HEK293 (cell line): ENCODE data around the gene KXD1.

Experiments used
- CTCF ChIP-seq: fragments of 450-650 bp; formaldehyde crosslinking; IDR thresholded peaks from 2 replicates; pipeline ENCODE4 v1.5.1; 2016; ENCODE audit warnings: missing biosample characterization, missing genetic modification characterization
- GLI2 ChIP-seq: fragments of 450-650 bp; formaldehyde crosslinking; IDR thresholded peaks from 2 replicates; pipeline ENCODE4; 2017; ENCODE audit warnings: missing biosample characterization, missing genetic modification characterization, low read depth, borderline replicate concordance
- GLIS2 ChIP-seq: fragments of 450-650 bp; formaldehyde crosslinking; IDR thresholded peaks from 2 replicates; pipeline ENCODE4 v1.5.1; 2016; ENCODE audit warnings: missing biosample characterization, missing genetic modification characterization
- HOXA7 ChIP-seq: sonication (generic); formaldehyde crosslinking; IDR thresholded peaks from 2 replicates; pipeline ENCODE4 v1.8.1; 2022; ENCODE audit warnings: missing genetic modification reagents, borderline replicate concordance
- IKZF3 ChIP-seq: fragments of 450-650 bp; IDR thresholded peaks from 2 replicates; pipeline ENCODE4 v1.5.0; 2018; ENCODE audit warnings: missing biosample characterization, mild to moderate bottlenecking, missing genetic modification characterization, moderate library complexity
- ZBTB17 ChIP-seq: fragments of 450-650 bp; formaldehyde crosslinking; IDR thresholded peaks from 2 replicates; pipeline ENCODE4 v1.5.1; 2016; ENCODE audit warnings: missing biosample characterization, missing genetic modification characterization
- ZBTB44 ChIP-seq: fragments of 450-650 bp; IDR thresholded peaks from 2 replicates; pipeline ENCODE4 v1.5.1; 2018; ENCODE audit warnings: missing biosample characterization, mild to moderate bottlenecking, missing genetic modification characterization
- ZBTB8A ChIP-seq: fragments of 450-650 bp; formaldehyde crosslinking; IDR thresholded peaks from 2 replicates; pipeline ENCODE4 v1.5.1; 2016; ENCODE audit warnings: missing biosample characterization, missing genetic modification characterization
- ZIC2 ChIP-seq: fragments of 450-650 bp; formaldehyde crosslinking; IDR thresholded peaks from 2 replicates; pipeline ENCODE4 v1.5.1; 2016; ENCODE audit warnings: missing biosample characterization, missing genetic modification characterization
- ZNF174 ChIP-seq: fragments of 450-650 bp; formaldehyde crosslinking; IDR thresholded peaks from 2 replicates; pipeline ENCODE4 v1.5.0; 2017; ENCODE audit warnings: missing biosample characterization, mild to moderate bottlenecking, missing genetic modification characterization
- ZNF2 ChIP-seq: fragments of 450-650 bp; formaldehyde crosslinking; IDR thresholded peaks from 2 replicates; pipeline ENCODE4 v1.5.1; 2016; ENCODE audit warnings: missing biosample characterization, missing genetic modification characterization
- ZNF24 ChIP-seq: fragments of 450-650 bp; formaldehyde crosslinking; IDR thresholded peaks from 2 replicates; pipeline ENCODE4 v1.5.1; 2016; ENCODE audit warnings: missing biosample characterization, missing genetic modification characterization
- ZNF26 ChIP-seq: fragments of 450-650 bp; formaldehyde crosslinking; IDR thresholded peaks from 2 replicates; pipeline ENCODE4 v1.5.1; 2016; ENCODE audit warnings: missing biosample characterization, missing genetic modification characterization
- ZNF302 ChIP-seq: fragments of 450-650 bp; formaldehyde crosslinking; IDR thresholded peaks from 2 replicates; pipeline ENCODE4 v1.5.1; 2016; ENCODE audit warnings: missing biosample characterization, missing genetic modification characterization, low read depth
- ZNF366 ChIP-seq: fragments of 450-650 bp; formaldehyde crosslinking; conservative IDR thresholded peaks from 2 replicates; pipeline ENCODE4 v1.5.1; 2016; ENCODE audit warnings: missing biosample characterization, missing genetic modification characterization
- ZNF394 ChIP-seq: fragments of 450-650 bp; formaldehyde crosslinking; IDR thresholded peaks from 2 replicates; pipeline ENCODE4 v1.5.1; 2016; ENCODE audit warnings: missing biosample characterization, missing genetic modification characterization, mild to moderate bottlenecking, moderate library complexity, borderline replicate concordance
- ZNF585B ChIP-seq: fragments of 450-650 bp; formaldehyde crosslinking; IDR thresholded peaks from 2 replicates; pipeline ENCODE4 v1.5.1; 2016; ENCODE audit warnings: missing biosample characterization, missing genetic modification characterization
- ZNF654 ChIP-seq: fragments of 450-650 bp; formaldehyde crosslinking; IDR thresholded peaks from 2 replicates; pipeline ENCODE4 v1.5.1; 2016; ENCODE audit warnings: low read depth, missing biosample characterization, missing genetic modification characterization
- ZNF692 ChIP-seq: fragments of 450-650 bp; formaldehyde crosslinking; IDR thresholded peaks from 2 replicates; pipeline ENCODE4 v1.5.1; 2016; ENCODE audit warnings: missing biosample characterization, missing genetic modification characterization
- ZSCAN30 ChIP-seq: fragments of 450-650 bp; IDR thresholded peaks from 2 replicates; pipeline ENCODE4 v1.5.1; 2018; ENCODE audit warnings: missing biosample characterization, mild to moderate bottlenecking, missing genetic modification characterization, moderate library complexity
- TF ChIP-seq, protein P1 (sequence below): fragments of 450-650 bp; formaldehyde crosslinking; IDR thresholded peaks from 2 replicates; pipeline ENCODE4 v1.5.1; 2016; ENCODE audit warnings: missing biosample characterization, missing genetic modification characterization
- TF ChIP-seq, protein P2 (sequence below): sonication (generic); formaldehyde crosslinking; IDR thresholded peaks from 2 replicates; pipeline ENCODE4 v1.8.1; 2022; ENCODE audit warnings: mild to moderate bottlenecking, moderate library complexity, missing genetic modification reagents

The KXD1 gene

GRCh38 chr19:18594096-18594823 is 36.6 kb downstream of the KXD1 start (continued):
- TF ChIP-seq ZNF2 (tag by site-specific recombination) (0 out of 2 replicates have a peak, but pooled peaks have one; percentile 27), ZNF585B (tag by site-specific recombination) (no peak), ZNF692 (tag by site-specific recombination) (0 out of 2 replicates have a peak, but pooled peaks have one; percentile 53), ZBTB44 (tag by site-specific recombination) (peak; percentile 51; the same call in 1 of the 2 replicates), CTCF (tag by site-specific recombination) (peak; percentile 63), ZNF26 (tag by site-specific recombination) (no peak), GLIS2 (tag by site-specific recombination) (no peak), ZIC2 (tag by site-specific recombination) (peak; percentile 93), ZNF366 (tag by site-specific recombination) (no peak; the same call in 1 of the 2 replicates), IKZF3 (tag by site-specific recombination) (peak; percentile 42; the same call in 1 of the 2 replicates), ZNF24 (tag by site-specific recombination) (no peak), ZNF654 (tag by site-specific recombination) (peak; percentile 25; the same call in 1 of the 2 replicates), ZSCAN30 (tag by site-specific recombination) (peak; percentile 70; the same call in 1 of the 2 replicates), ZNF302 (no peak), ZNF394 (no peak), ZNF174 (tag by site-specific recombination) (no peak), ZBTB8A (tag by site-specific recombination) (peak; percentile 98), GLI2 (tag by site-specific recombination) (no peak), HOXA7 (CRISPR knock-in tag) (no peak), ZBTB17 (tag by site-specific recombination) (peak; percentile 46)
- TF ChIP-seq, protein P1, sequence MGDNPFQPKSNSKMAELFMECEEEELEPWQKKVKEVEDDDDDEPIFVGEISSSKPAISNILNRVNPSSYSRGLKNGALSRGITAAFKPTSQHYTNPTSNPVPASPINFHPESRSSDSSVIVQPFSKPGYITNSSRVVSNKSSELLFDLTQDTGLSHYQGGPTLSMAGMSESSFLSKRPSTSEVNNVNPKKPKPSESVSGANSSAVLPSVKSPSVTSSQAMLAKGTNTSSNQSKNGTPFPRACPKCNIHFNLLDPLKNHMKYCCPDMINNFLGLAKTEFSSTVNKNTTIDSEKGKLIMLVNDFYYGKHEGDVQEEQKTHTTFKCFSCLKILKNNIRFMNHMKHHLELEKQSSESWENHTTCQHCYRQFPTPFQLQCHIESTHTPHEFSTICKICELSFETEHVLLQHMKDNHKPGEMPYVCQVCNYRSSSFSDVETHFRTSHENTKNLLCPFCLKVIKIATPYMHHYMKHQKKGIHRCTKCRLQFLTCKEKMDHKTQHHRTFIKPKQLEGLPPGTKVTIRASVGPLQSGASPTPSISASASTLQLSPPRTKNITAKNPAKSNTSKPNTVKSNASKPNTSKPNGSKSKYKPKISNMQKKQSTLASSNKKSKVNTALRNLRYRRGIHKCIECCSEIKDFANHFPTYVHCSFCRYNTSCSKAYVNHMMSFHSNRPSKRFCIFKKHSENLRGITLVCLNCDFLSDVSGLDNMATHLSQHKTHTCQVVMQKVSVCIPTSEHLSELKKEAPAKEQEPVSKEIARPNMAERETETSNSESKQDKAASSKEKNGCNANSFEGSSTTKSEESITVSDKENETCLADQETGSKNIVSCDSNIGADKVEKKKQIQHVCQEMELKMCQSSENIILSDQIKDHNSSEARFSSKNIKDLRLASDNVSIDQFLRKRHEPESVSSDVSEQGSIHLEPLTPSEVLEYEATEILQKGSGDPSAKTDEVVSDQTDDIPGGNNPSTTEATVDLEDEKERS (tag by site-specific recombination): no peak
- TF ChIP-seq, protein P2, sequence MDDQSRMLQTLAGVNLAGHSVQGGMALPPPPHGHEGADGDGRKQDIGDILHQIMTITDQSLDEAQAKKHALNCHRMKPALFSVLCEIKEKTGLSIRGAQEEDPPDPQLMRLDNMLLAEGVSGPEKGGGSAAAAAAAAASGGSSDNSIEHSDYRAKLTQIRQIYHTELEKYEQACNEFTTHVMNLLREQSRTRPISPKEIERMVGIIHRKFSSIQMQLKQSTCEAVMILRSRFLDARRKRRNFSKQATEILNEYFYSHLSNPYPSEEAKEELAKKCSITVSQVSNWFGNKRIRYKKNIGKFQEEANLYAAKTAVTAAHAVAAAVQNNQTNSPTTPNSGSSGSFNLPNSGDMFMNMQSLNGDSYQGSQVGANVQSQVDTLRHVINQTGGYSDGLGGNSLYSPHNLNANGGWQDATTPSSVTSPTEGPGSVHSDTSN (CRISPR knock-in tag): peak; percentile 66; the same call in 1 of the 2 replicates
